PFSK-1 (cell line): ENCODE measurements around the gene C8G. TPM values are rescaled to one million over a fixed set of nuclear protein-coding genes. Genes with fewer than 3 reads are reported as not detected.

ENCODE experiments used
- FOXP2 ChIP-seq: optimal IDR thresholded peaks from 2 replicates; pipeline ENCODE3; 2011; ENCODE audit warnings: borderline replicate concordance, control low read depth, inconsistent platforms; ENCODE audit not compliant: insufficient read depth; ENCODE audit errors: extremely low read length, extremely low read depth
- POLR2AphosphoS5 ChIP-seq: IDR thresholded peaks from 2 replicates; pipeline ENCODE4 v1.6.1; 2012; ENCODE audit warnings: low read depth, mild to moderate bottlenecking, control low read depth, low read length, moderate library complexity
- REST ChIP-seq, 2 experiments: IDR thresholded peaks; 2 replicates each; pipeline versions ENCODE4 v1.6.1 to v1.8.0; 2011 to 2012; ENCODE audit warnings: low read depth in 2 of 2, low read length in 2 of 2, control low read depth in 1 of 2, inconsistent platforms in 1 of 2, mild to moderate bottlenecking in 1 of 2, moderate library complexity in 1 of 2; ENCODE audit not compliant: insufficient read depth in 1 of 2
- SIN3A ChIP-seq: IDR thresholded peaks from 2 replicates; pipeline ENCODE4 v1.6.1; 2012; ENCODE audit warnings: mild to moderate bottlenecking, low read length, moderate library complexity, borderline replicate concordance; ENCODE audit not compliant: insufficient read depth
- TAF1 ChIP-seq: IDR thresholded peaks from 2 replicates; pipeline ENCODE4 v1.6.1; 2012; ENCODE audit warnings: low read length, control low read depth, borderline replicate concordance; ENCODE audit not compliant: insufficient read depth
- polyA plus RNA-seq: library from polyadenylated mRNA; unstranded; fragments of >200 nt; gene quantifications from one replicate; pipeline ENCODE4 v1.2.1, GENCODE V29; 2012; ENCODE audit warnings: low read depth, missing spikeins; ENCODE audit not compliant: insufficient read length

C8G gene
- polyA plus RNA-seq = 0.68 TPM

DNA sequence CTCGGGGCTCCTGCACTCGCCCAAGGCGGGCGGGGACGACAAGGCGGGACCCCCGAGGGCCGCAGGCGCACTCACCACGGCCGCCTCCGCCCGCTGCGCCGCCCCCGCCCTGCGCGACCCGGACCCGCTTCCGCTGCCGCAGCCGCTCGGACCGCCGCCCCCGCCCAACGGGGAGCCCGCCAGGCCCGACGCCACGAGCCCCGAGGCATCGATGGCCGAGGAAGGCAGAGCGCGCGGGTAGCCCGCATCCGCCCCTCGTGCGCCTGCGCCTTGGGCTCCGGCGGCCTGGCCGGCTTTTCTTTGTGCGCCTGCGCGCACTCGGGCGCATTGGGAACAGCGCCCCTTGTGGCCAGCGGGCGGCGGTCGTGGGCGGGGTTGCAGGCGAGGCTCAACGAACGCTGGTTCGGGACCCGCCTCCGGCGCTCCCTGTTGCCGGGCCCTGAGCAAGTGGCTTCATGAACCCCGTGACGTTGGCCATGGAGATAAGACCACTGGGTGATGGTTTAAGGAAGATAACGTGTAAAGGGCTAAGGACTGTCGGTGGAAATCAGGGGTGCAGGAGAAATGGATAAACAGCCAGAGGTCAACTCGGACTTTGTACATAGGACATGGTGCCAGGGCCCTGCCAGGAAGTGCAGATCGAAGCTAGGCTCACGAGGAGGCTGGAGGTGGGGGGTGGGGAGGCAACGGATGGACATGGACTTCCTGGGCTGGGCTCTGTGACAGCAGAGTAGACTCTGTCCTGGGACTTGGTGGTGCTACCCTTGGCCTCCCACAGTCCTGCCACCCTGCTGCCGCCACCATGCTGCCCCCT is at the start of gene C8G, which contains the start of gene FBXW5:
Gene C8G, plus strand, starts transcription at position 725 of the 814 bp plus-strand sequence. Its CDS starts 78 bp downstream, at position 803.
Gene FBXW5, minus strand, starts transcription at position 220 of the 814 bp plus-strand sequence. CDS start 655 bp downstream, outside the sequence.
- TF ChIP-seq POLR2AphosphoS5 = peak; percentile 19; the same call in 1 of the 2 replicates
- peak; percentile 42; the same call in 1 of the 2 replicates for TF ChIP-seq TAF1
- TF ChIP-seq FOXP2 = no peak
- TF ChIP-seq SIN3A = 0 out of 2 replicates have a peak, but pooled peaks have one; percentile 33
- TF ChIP-seq REST (IDR thresholded peaks at IDR 0.05; ENCODE audit: insufficient read depth in 1 of 2, low read depth in 2 of 2, low read length in 2 of 2) = 0 out of 4 replicates have a peak, but pooled peaks of 1 of the 2 experiments have one; percentile 30

- TF ChIP-seq FOXP2 = no peak
- TF ChIP-seq SIN3A = no peak
- no peak for TF ChIP-seq REST (IDR thresholded peaks at IDR 0.05; ENCODE audit: insufficient read depth in 1 of 2, low read depth in 2 of 2, low read length in 2 of 2)
- TF ChIP-seq TAF1 = no peak
These were observed 49.0 kb upstream of the C8G start for GRCh38 chr9:136896027-136896426.

GRCh38 chr9:136898483-136899100 is 46.5 kb upstream of the C8G start:
- TF ChIP-seq REST (IDR thresholded peaks at IDR 0.05; ENCODE audit: insufficient read depth in 1 of 2, low read depth in 2 of 2, low read length in 2 of 2) = no peak
- TF ChIP-seq FOXP2 = no peak
- TF ChIP-seq POLR2AphosphoS5 = no peak
- no peak for TF ChIP-seq SIN3A
- TF ChIP-seq TAF1 = no peak

DNA sequence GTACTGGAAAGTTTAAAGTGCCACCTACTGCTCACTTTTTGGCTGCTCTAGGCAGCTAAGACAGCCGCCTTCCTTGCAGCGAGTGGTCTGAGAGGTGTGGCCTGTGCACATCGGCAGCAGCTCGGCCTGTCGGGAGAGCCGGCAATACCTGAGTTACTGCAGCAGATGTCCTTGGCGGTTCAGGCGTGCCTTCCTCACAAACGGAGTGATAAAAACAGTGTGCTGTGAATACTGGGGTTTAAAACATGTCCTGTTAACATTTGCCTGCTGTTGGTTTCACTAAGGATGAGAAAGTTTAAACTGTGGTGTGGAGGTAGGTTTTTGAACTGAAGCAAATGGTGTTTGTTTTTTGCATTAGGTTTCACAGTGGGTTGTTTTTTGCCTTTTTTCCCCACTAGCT is 45.8 kb upstream of the C8G start:
- TF ChIP-seq POLR2AphosphoS5 (no peak), REST (IDR thresholded peaks at IDR 0.05; ENCODE audit: insufficient read depth in 1 of 2, low read depth in 2 of 2, low read length in 2 of 2) (no peak), FOXP2 (no peak), TAF1 (no peak), SIN3A (no peak)
